ENCODE data around the gene NAT9. TPM values are rescaled to one million over a fixed set of nuclear protein-coding genes. Genes with fewer than 3 reads are reported as not detected.

The NAT9 gene
- total and polyA plus RNA-seq, 10 donors = 25.6 to 48.4 (median 38.5) TPM

- intact Hi-C loops (cut with DNase I; ENCODE audit: low total_unique reads) = no loop called here
- TF ChIP-seq POLR2AphosphoS5 (IDR thresholded peaks at IDR 0.05) (peak; percentile 57 to 65 (median 62)), POLR2A (IDR thresholded peaks at IDR 0.05) (no peak)
- no peak overlapping the region for H3K27ac ChIP-seq
- WGBS, 5 donors = 55 to 66% (median 59%) methylated on average over 16 of the region's 16 CpGs
- no peaks in the 10 kb centered on the region for H3K27me3 ChIP-seq (replicated peaks in 1 of 7)
- peaks cover 13 to 35% (median 23%) of the 10 kb centered on the region in 6 donors for H3K4me1 ChIP-seq
- H3K9me3 ChIP-seq = no peaks in the 10 kb centered on the region
- peak; percentile 85 for DNase-seq
- H3K4me3 ChIP-seq = no peak overlapping the region
- no peaks in the 10 kb centered on the region for H3K36me3 ChIP-seq
Measured at GRCh38 chr17:74730491-74731346, 45.4 kb downstream of the NAT9 start.

GRCh38 chr17:74729866-74730265 lies 46.3 kb downstream of the NAT9 start:
- Histone ChIP-seq H3K9me3 (no peaks in the 10 kb centered on the region), H3K27ac (no peak overlapping the region), H3K27me3 (replicated peaks in 1 of 7) (no peaks in the 10 kb centered on the region), H3K4me1 (peaks cover 13 to 28% (median 20%) of the 10 kb centered on the region in 6 donors), H3K36me3 (no peaks in the 10 kb centered on the region), H3K4me3 (no peak overlapping the region)
- 79 to 84% (median 83%) methylated on average over 15 of the region's 15 CpGs for WGBS, 5 donors
- no peak for DNase-seq
- TF ChIP-seq POLR2A (IDR thresholded peaks at IDR 0.05) (no peak), POLR2AphosphoS5 (IDR thresholded peaks at IDR 0.05) (no peak), CTCF (IDR thresholded peaks at IDR 0.05 in 8 of 11, conservative IDR thresholded peaks at IDR 0.05 in 3 of 11) (no peak)
- intact Hi-C loops (cut with DNase I; ENCODE audit: low total_unique reads) = no loop called here

- Histone ChIP-seq H3K4me1 (peaks cover 13 to 28% (median 20%) of the 10 kb centered on the region in 6 donors), H3K9me3 (no peaks in the 10 kb centered on the region), H3K27me3 (replicated peaks in 1 of 7) (no peaks in the 10 kb centered on the region), H3K27ac (no peak overlapping the region), H3K4me3 (no peak overlapping the region), H3K36me3 (no peaks in the 10 kb centered on the region)
- peak; percentile 38 for DNase-seq
- TF ChIP-seq POLR2A (IDR thresholded peaks at IDR 0.05) (no peak), CTCF (IDR thresholded peaks at IDR 0.05 in 8 of 11, conservative IDR thresholded peaks at IDR 0.05 in 3 of 11) (no peak), POLR2AphosphoS5 (IDR thresholded peaks at IDR 0.05) (no peak)
- intact Hi-C loops (cut with DNase I; ENCODE audit: low total_unique reads) = no loop called here
- WGBS, 5 donors = 87 to 98% (median 92%) methylated on average over 5 of the region's 5 CpGs
Measured at GRCh38 chr17:74729368-74729767, 46.8 kb downstream of the NAT9 start.

- no peaks in the 10 kb centered on the region for H3K36me3 ChIP-seq
- TF ChIP-seq POLR2A (IDR thresholded peaks at IDR 0.05) = no peak
- no peak for TF ChIP-seq CTCF (IDR thresholded peaks at IDR 0.05 in 8 of 11, conservative IDR thresholded peaks at IDR 0.05 in 3 of 11)
- no peak for TF ChIP-seq POLR2AphosphoS5 (IDR thresholded peaks at IDR 0.05)
- no peaks in the 10 kb centered on the region for H3K27me3 ChIP-seq (replicated peaks in 1 of 7)
- no peak overlapping the region for H3K4me3 ChIP-seq
- WGBS, 5 donors = 89 to 98% (median 93%) methylated on average over 3 of the region's 3 CpGs
- peaks cover 13 to 28% (median 20%) of the 10 kb centered on the region in 6 donors for H3K4me1 ChIP-seq
- H3K27ac ChIP-seq = no peak overlapping the region
- DNase-seq = no peak
- H3K9me3 ChIP-seq = no peaks in the 10 kb centered on the region
- intact Hi-C loops (cut with DNase I; ENCODE audit: low total_unique reads) = no loop called here
Measured at GRCh38 chr17:74728702-74729075, 47.5 kb downstream of the NAT9 start.

Data from spleen (tissue), 11 donors.